ENCODE data around the gene EIF2B1. TPM values are rescaled to one million over a fixed set of nuclear protein-coding genes. Genes with fewer than 3 reads are reported as not detected.

EIF2B1 gene
- total RNA-seq, 1 experiment from 2014 or later = 70.8 TPM

DNA sequence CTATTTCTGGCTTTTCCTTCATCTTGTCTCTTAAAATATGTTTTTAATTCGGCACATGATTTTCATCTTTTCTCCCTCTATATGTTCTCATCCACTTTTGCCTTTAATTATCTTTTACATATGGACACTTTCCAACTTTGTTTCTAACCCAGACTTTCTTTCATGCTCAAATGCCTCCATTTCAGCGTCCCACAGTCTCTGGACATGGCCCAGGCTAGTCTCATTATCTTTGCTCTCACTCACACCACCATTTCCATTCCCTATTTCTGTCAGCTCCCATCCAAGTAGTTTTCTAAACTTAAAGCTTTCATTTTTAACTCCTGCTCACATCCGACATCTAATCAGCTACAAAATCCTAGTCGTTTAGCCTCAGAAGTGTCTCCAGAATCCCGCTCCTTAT lies 14.9 kb upstream of the EIF2B1 start:
- Histone ChIP-seq H3K4me3 (ENCODE audit: low read length) (no peak overlapping the region), H3K27me3 (ENCODE audit: low read length) (no peaks in the 10 kb centered on the region), H3K36me3 (ENCODE audit: low read depth, low read length) (peaks cover 32% of the 10 kb centered on the region), H3K9me2 (replicated peaks; ENCODE audit: low read length) (no peaks in the 10 kb centered on the region), H3K9ac (ENCODE audit: low read length) (no peak overlapping the region), H3K79me2 (ENCODE audit: low read length) (no peaks in the 10 kb centered on the region), H4K20me1 (ENCODE audit: low read length) (no peaks in the 10 kb centered on the region), H2AFZ (ENCODE audit: low read length) (no peak overlapping the region), H3K4me2 (ENCODE audit: low read length) (no peak overlapping the region), H3F3A (ENCODE audit: low read length, unreplicated experiment) (no peaks in the 10 kb centered on the region), H3K9me3 (ENCODE audit: low read length) (no peaks in the 10 kb centered on the region), H3K27ac (ENCODE audit: low read length) (no peak overlapping the region), H3K4me1 (ENCODE audit: insufficient read depth, low read length) (no peaks in the 10 kb centered on the region)
- TF ChIP-seq EZH2phosphoT487 (IDR thresholded peaks at IDR 0.05; ENCODE audit: borderline replicate concordance, low read length) (no peak), EZH2 (IDR thresholded peaks at IDR 0.05; ENCODE audit: low read length, unreplicated experiment) (no peak)
- TF ChIP-seq, protein P1, sequence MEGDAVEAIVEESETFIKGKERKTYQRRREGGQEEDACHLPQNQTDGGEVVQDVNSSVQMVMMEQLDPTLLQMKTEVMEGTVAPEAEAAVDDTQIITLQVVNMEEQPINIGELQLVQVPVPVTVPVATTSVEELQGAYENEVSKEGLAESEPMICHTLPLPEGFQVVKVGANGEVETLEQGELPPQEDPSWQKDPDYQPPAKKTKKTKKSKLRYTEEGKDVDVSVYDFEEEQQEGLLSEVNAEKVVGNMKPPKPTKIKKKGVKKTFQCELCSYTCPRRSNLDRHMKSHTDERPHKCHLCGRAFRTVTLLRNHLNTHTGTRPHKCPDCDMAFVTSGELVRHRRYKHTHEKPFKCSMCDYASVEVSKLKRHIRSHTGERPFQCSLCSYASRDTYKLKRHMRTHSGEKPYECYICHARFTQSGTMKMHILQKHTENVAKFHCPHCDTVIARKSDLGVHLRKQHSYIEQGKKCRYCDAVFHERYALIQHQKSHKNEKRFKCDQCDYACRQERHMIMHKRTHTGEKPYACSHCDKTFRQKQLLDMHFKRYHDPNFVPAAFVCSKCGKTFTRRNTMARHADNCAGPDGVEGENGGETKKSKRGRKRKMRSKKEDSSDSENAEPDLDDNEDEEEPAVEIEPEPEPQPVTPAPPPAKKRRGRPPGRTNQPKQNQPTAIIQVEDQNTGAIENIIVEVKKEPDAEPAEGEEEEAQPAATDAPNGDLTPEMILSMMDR (conservative IDR thresholded peaks at IDR 0.05; ENCODE audit: low read depth, low read length) = no peak
- intact Hi-C loops (cut with micrococcal nuclease) = no loop called here
- BruUV-seq (replicated peaks) = no TSS peak
- POLR2A ChIA-PET (ENCODE audit: unreplicated experiment) = no interaction called here
- DNase-seq (no peak), ATAC-seq (no peak)
- CTCF ChIA-PET = no interaction called here

DNA sequence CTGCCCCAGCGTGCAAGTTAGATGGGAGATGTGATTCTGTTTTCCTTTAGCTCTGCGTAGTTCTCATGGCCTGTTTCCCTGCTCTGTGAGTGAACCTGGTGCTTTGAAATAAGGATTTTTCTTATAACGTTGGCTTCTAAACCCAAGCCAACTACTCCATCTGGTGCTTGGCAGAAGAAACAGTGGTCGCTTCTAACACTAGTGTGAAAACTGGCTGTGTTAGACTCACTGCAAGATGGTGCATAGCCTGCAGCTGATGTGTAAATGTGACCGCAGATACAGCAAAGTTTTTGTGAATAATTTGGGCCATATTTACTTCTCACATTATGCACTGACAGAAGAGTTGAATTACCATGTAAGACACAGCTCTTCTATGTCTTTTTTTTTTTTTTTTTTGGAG lies 12.4 kb upstream of the EIF2B1 start:
- H3K9me2 ChIP-seq (replicated peaks; ENCODE audit: low read length) = no peaks in the 10 kb centered on the region
- H3K9ac ChIP-seq (ENCODE audit: low read length) = no peak overlapping the region
- H3K9me3 ChIP-seq (ENCODE audit: low read length) = no peaks in the 10 kb centered on the region
- no TSS peak for BruUV-seq (replicated peaks)
- intact Hi-C loops (cut with micrococcal nuclease) = loop anchor here (1.0 kb wide), 1 partner anchor 786 kb away; no protein-coding TSS in a partner anchor
- no peak overlapping the region for H3K27ac ChIP-seq (ENCODE audit: low read length)
- H3K4me2 ChIP-seq (ENCODE audit: low read length) = no peak overlapping the region
- TF ChIP-seq, protein P1 (conservative IDR thresholded peaks at IDR 0.05; ENCODE audit: low read depth, low read length) = 0 out of 2 replicates have a peak, but pooled peaks have one; percentile 22
- TF ChIP-seq EZH2phosphoT487 (IDR thresholded peaks at IDR 0.05; ENCODE audit: borderline replicate concordance, low read length) = no peak
- no peak overlapping the region for H3K4me3 ChIP-seq (ENCODE audit: low read length)
- no peaks in the 10 kb centered on the region for H3K27me3 ChIP-seq (ENCODE audit: low read length)
- H3K36me3 ChIP-seq (ENCODE audit: low read depth, low read length) = peaks cover 34% of the 10 kb centered on the region
- no peaks in the 10 kb centered on the region for H3K4me1 ChIP-seq (ENCODE audit: insufficient read depth, low read length)
- ATAC-seq (peak; percentile 48), DNase-seq (no peak)
- no peaks in the 10 kb centered on the region for H3K79me2 ChIP-seq (ENCODE audit: low read length)
- ChIA-PET CTCF (interaction anchor here (0.5 to 0.6 kb wide), 2 partner anchors 786 to 811 kb away, joined by 3 to 7 read pairs; no protein-coding TSS in a partner anchor), POLR2A (ENCODE audit: unreplicated experiment) (no interaction called here)
- H3F3A ChIP-seq (ENCODE audit: low read length, unreplicated experiment) = no peaks in the 10 kb centered on the region
- H2AFZ ChIP-seq (ENCODE audit: low read length) = no peak overlapping the region
- no peaks in the 10 kb centered on the region for H4K20me1 ChIP-seq (ENCODE audit: low read length)

DNA sequence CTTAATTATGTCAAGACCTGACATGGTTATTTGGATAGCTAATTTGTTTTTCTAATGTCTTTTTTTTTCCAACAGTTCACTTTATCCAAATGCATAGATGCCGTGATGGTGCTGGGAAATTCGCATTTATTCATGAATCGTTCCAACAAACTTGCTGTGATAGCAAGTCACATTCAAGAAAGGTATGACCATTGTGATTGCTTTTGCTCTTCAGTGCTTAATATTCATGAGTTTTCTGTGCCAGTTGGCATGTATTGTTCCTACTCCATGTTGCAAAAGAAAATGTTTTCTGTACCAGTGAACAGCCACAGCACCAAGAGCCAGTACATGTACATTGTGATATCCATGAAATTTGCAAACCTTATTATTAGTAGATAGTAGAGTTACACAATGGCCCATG lies 11.9 kb upstream of the EIF2B1 start:
- Histone ChIP-seq H2AFZ (ENCODE audit: low read length) (no peak overlapping the region), H3F3A (ENCODE audit: low read length, unreplicated experiment) (no peaks in the 10 kb centered on the region), H3K27ac (ENCODE audit: low read length) (no peak overlapping the region), H4K20me1 (ENCODE audit: low read length) (no peaks in the 10 kb centered on the region), H3K4me2 (ENCODE audit: low read length) (no peak overlapping the region), H3K27me3 (ENCODE audit: low read length) (no peaks in the 10 kb centered on the region), H3K36me3 (ENCODE audit: low read depth, low read length) (peaks cover 29% of the 10 kb centered on the region; the same call in 1 of the 2 replicates), H3K9me2 (replicated peaks; ENCODE audit: low read length) (no peaks in the 10 kb centered on the region), H3K4me3 (ENCODE audit: low read length) (no peak overlapping the region), H3K9ac (ENCODE audit: low read length) (no peak overlapping the region), H3K79me2 (ENCODE audit: low read length) (no peaks in the 10 kb centered on the region), H3K4me1 (ENCODE audit: insufficient read depth, low read length) (no peaks in the 10 kb centered on the region), H3K9me3 (ENCODE audit: low read length) (no peaks in the 10 kb centered on the region)
- TF ChIP-seq EZH2phosphoT487 (IDR thresholded peaks at IDR 0.05; ENCODE audit: borderline replicate concordance, low read length) (no peak), EZH2 (IDR thresholded peaks at IDR 0.05; ENCODE audit: low read length, unreplicated experiment) (no peak)
- TF ChIP-seq, protein P1 (conservative IDR thresholded peaks at IDR 0.05; ENCODE audit: low read depth, low read length) = no peak
- DNase-seq (no peak), ATAC-seq (no peak)
- no TSS peak for BruUV-seq (replicated peaks)
- CTCF ChIA-PET = interaction anchor here (0.5 to 0.6 kb wide), 2 partner anchors 785 to 811 kb away, joined by 3 to 7 read pairs; no protein-coding TSS in a partner anchor
- POLR2A ChIA-PET (ENCODE audit: unreplicated experiment) = no interaction called here
- intact Hi-C loops (cut with micrococcal nuclease) = loop anchor here (1.0 kb wide), 1 partner anchor 785 kb away; no protein-coding TSS in a partner anchor
